ENCODE measurements around the gene ADCY10. TPM values are rescaled to one million over a fixed set of nuclear protein-coding genes. Genes with fewer than 3 reads are reported as not detected.

ADCY10 gene
- total RNA-seq, 4 donors from 2014 or later = not detected

GRCh38 chr1:167926486-167926997, 12.6 kb upstream of the ADCY10 start:
- Histone ChIP-seq H3K36me3 (no peaks in the 10 kb centered on the region), H3K4me1 (peaks cover 13% of the 10 kb centered on the region), H3K27ac (no peak overlapping the region), H3K27me3 (no peaks in the 10 kb centered on the region), H3K4me3 (no peak overlapping the region), H3K9me3 (no peaks in the 10 kb centered on the region)
- no peak for DNase-seq (ENCODE audit: low spot score in 2 of 2)
- WGBS = 84% methylated on average over 6 of the region's 6 CpGs
- TF ChIP-seq POLR2AphosphoS5 (IDR thresholded peaks at IDR 0.05) = no peak
- TF ChIP-seq POLR2A (IDR thresholded peaks at IDR 0.05) = no peak
- TF ChIP-seq EP300 (IDR thresholded peaks at IDR 0.05) = no peak
- TF ChIP-seq, protein P1, sequence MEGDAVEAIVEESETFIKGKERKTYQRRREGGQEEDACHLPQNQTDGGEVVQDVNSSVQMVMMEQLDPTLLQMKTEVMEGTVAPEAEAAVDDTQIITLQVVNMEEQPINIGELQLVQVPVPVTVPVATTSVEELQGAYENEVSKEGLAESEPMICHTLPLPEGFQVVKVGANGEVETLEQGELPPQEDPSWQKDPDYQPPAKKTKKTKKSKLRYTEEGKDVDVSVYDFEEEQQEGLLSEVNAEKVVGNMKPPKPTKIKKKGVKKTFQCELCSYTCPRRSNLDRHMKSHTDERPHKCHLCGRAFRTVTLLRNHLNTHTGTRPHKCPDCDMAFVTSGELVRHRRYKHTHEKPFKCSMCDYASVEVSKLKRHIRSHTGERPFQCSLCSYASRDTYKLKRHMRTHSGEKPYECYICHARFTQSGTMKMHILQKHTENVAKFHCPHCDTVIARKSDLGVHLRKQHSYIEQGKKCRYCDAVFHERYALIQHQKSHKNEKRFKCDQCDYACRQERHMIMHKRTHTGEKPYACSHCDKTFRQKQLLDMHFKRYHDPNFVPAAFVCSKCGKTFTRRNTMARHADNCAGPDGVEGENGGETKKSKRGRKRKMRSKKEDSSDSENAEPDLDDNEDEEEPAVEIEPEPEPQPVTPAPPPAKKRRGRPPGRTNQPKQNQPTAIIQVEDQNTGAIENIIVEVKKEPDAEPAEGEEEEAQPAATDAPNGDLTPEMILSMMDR (IDR thresholded peaks at IDR 0.05) = no peak

- Histone ChIP-seq H3K4me3 (no peak overlapping the region), H3K9me3 (no peaks in the 10 kb centered on the region), H3K4me1 (peaks cover 13% of the 10 kb centered on the region), H3K27ac (no peak overlapping the region), H3K27me3 (no peaks in the 10 kb centered on the region), H3K36me3 (no peaks in the 10 kb centered on the region)
- WGBS = 92% methylated on average over 2 of the region's 2 CpGs
- no peak for DNase-seq (ENCODE audit: low spot score in 2 of 2)
- TF ChIP-seq POLR2AphosphoS5 (IDR thresholded peaks at IDR 0.05) (no peak), POLR2A (IDR thresholded peaks at IDR 0.05) (no peak), EP300 (IDR thresholded peaks at IDR 0.05) (no peak)
- TF ChIP-seq, protein P1 (IDR thresholded peaks at IDR 0.05) = no peak
Observed at GRCh38 chr1:167924543-167925231, 10.8 kb upstream of the ADCY10 start.

DNA sequence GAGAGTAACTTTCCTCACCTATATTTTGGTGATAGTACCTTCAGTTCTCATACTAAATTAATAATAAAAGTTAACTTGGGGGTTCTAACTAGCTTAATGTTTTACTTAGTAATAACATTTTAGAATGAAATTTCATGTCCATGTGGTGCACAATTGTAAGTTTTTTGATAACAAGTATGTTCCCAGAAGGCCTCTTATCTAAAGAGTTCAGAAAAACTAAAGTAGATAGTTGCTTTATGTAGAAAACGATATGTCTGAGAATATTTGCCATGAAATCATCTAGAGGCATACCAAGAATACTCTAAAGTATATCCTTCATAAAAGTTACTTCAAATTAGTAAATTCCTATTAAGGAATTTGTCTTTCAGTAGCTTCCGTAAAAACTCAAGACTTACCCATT, 10.2 kb upstream of the ADCY10 start:
- H3K9me3 ChIP-seq = no peaks in the 10 kb centered on the region
- TF ChIP-seq EP300 (IDR thresholded peaks at IDR 0.05) = no peak
- no peak for TF ChIP-seq POLR2AphosphoS5 (IDR thresholded peaks at IDR 0.05)
- TF ChIP-seq, protein P1 (IDR thresholded peaks at IDR 0.05) = no peak
- TF ChIP-seq POLR2A (IDR thresholded peaks at IDR 0.05) = no peak
- no peaks in the 10 kb centered on the region for H3K36me3 ChIP-seq
- H3K27me3 ChIP-seq = no peaks in the 10 kb centered on the region
- peaks cover 13% of the 10 kb centered on the region for H3K4me1 ChIP-seq
- 95% methylated on average over 2 of the region's 2 CpGs for WGBS
- no peak overlapping the region for H3K27ac ChIP-seq
- no peak overlapping the region for H3K4me3 ChIP-seq
- DNase-seq (ENCODE audit: low spot score in 2 of 2) = no peak

- Histone ChIP-seq H3K9me3 (no peaks in the 10 kb centered on the region), H3K36me3 (no peaks in the 10 kb centered on the region), H3K27ac (no peak overlapping the region), H3K4me1 (peaks cover 13% of the 10 kb centered on the region), H3K27me3 (no peaks in the 10 kb centered on the region), H3K4me3 (no peak overlapping the region)
- no peak for TF ChIP-seq POLR2AphosphoS5 (IDR thresholded peaks at IDR 0.05)
- TF ChIP-seq, protein P1 (IDR thresholded peaks at IDR 0.05) = no peak
- TF ChIP-seq EP300 (IDR thresholded peaks at IDR 0.05) = no peak
- no peak for TF ChIP-seq POLR2A (IDR thresholded peaks at IDR 0.05)
- 91% methylated on average over 3 of the region's 3 CpGs for WGBS
- DNase-seq (ENCODE audit: low spot score in 2 of 2) = no peak
Observed at GRCh38 chr1:167923324-167924056, 9.6 kb upstream of the ADCY10 start.

GRCh38 chr1:167922611-167923074, 8.7 kb upstream of the ADCY10 start:
- Histone ChIP-seq H3K27me3 (no peaks in the 10 kb centered on the region), H3K36me3 (no peaks in the 10 kb centered on the region), H3K4me1 (peaks cover 10% of the 10 kb centered on the region), H3K9me3 (no peaks in the 10 kb centered on the region), H3K27ac (no peak overlapping the region), H3K4me3 (no peak overlapping the region)
- TF ChIP-seq, protein P1 (IDR thresholded peaks at IDR 0.05) = no peak
- TF ChIP-seq EP300 (IDR thresholded peaks at IDR 0.05) = no peak
- no peak for TF ChIP-seq POLR2AphosphoS5 (IDR thresholded peaks at IDR 0.05)
- TF ChIP-seq POLR2A (IDR thresholded peaks at IDR 0.05) = no peak
- DNase-seq (ENCODE audit: low spot score in 2 of 2) = no peak
- 68% methylated on average over 1 of the region's 1 CpG for WGBS
